ENCODE results near the gene ACR.

ACR gene

GRCh38 chr22:50699001-50699755, 38.8 kb upstream of the ACR start:
- no peak overlapping the region for H3K4me3 ChIP-seq (ENCODE audit: low read length)
- H3K27me3 ChIP-seq (ENCODE audit: control insufficient read depth, insufficient read depth, low read length) = no peaks in the 10 kb centered on the region
- peaks cover 2% of the 10 kb centered on the region for H3K36me3 ChIP-seq (ENCODE audit: control insufficient read depth, insufficient read depth, low read length)
- H3K27ac ChIP-seq (ENCODE audit: low read depth, low read length) = no peak overlapping the region
- H3K4me1 ChIP-seq (ENCODE audit: control insufficient read depth, insufficient read depth, low read length) = peaks cover 8% of the 10 kb centered on the region
- no peak overlapping the region for H3K9ac ChIP-seq (ENCODE audit: low read length)

- peaks cover 2% of the 10 kb centered on the region for H3K36me3 ChIP-seq (ENCODE audit: control insufficient read depth, insufficient read depth, low read length)
- H3K27ac ChIP-seq (ENCODE audit: low read depth, low read length) = no peak overlapping the region
- H3K9ac ChIP-seq (ENCODE audit: low read length) = no peak overlapping the region
- H3K4me1 ChIP-seq (ENCODE audit: control insufficient read depth, insufficient read depth, low read length) = peaks cover 8% of the 10 kb centered on the region
- no peaks in the 10 kb centered on the region for H3K27me3 ChIP-seq (ENCODE audit: control insufficient read depth, insufficient read depth, low read length)
- H3K4me3 ChIP-seq (ENCODE audit: low read length) = no peak overlapping the region
Measured at GRCh38 chr22:50699756-50700386, 38.1 kb upstream of the ACR start.

- H3K9ac ChIP-seq (ENCODE audit: low read length) = no peak overlapping the region
- H3K27ac ChIP-seq (ENCODE audit: low read depth, low read length) = no peak overlapping the region
- H3K36me3 ChIP-seq (ENCODE audit: control insufficient read depth, insufficient read depth, low read length) = peaks cover 2% of the 10 kb centered on the region
Measured at GRCh38 chr22:50700387-50701075, 37.5 kb upstream of the ACR start.

GRCh38 chr22:50701076-50701419, 37.0 kb upstream of the ACR start:
- no peaks in the 10 kb centered on the region for H3K27me3 ChIP-seq (ENCODE audit: control insufficient read depth, insufficient read depth, low read length)
- no peak overlapping the region for H3K9ac ChIP-seq (ENCODE audit: low read length)
- peaks cover 8% of the 10 kb centered on the region for H3K4me1 ChIP-seq (ENCODE audit: control insufficient read depth, insufficient read depth, low read length)
- H3K27ac ChIP-seq (ENCODE audit: low read depth, low read length) = no peak overlapping the region
- H3K36me3 ChIP-seq (ENCODE audit: control insufficient read depth, insufficient read depth, low read length) = peaks cover 2% of the 10 kb centered on the region
- no peak overlapping the region for H3K4me3 ChIP-seq (ENCODE audit: low read length)

More at GRCh38 chr22:50700387-50701075, 37.5 kb upstream of the ACR start:
- Histone ChIP-seq H3K4me1 (ENCODE audit: control insufficient read depth, insufficient read depth, low read length) (peaks cover 8% of the 10 kb centered on the region), H3K4me3 (ENCODE audit: low read length) (no peak overlapping the region), H3K27me3 (ENCODE audit: control insufficient read depth, insufficient read depth, low read length) (no peaks in the 10 kb centered on the region)

GRCh38 chr22:50701428-50702154, 36.4 kb upstream of the ACR start:
- Histone ChIP-seq H3K9ac (ENCODE audit: low read length) (no peak overlapping the region), H3K4me1 (ENCODE audit: control insufficient read depth, insufficient read depth, low read length) (peaks cover 7% of the 10 kb centered on the region), H3K36me3 (ENCODE audit: control insufficient read depth, insufficient read depth, low read length) (peaks cover 2% of the 10 kb centered on the region), H3K4me3 (ENCODE audit: low read length) (no peak overlapping the region), H3K27ac (ENCODE audit: low read depth, low read length) (no peak overlapping the region), H3K27me3 (ENCODE audit: control insufficient read depth, insufficient read depth, low read length) (no peaks in the 10 kb centered on the region)

GRCh38 chr22:50702261-50702671, 35.7 kb upstream of the ACR start:
- Histone ChIP-seq H3K9ac (ENCODE audit: low read length) (no peak overlapping the region), H3K4me1 (ENCODE audit: control insufficient read depth, insufficient read depth, low read length) (peaks cover 3% of the 10 kb centered on the region), H3K4me3 (ENCODE audit: low read length) (no peak overlapping the region), H3K27me3 (ENCODE audit: control insufficient read depth, insufficient read depth, low read length) (no peaks in the 10 kb centered on the region), H3K36me3 (ENCODE audit: control insufficient read depth, insufficient read depth, low read length) (peaks cover 2% of the 10 kb centered on the region), H3K27ac (ENCODE audit: low read depth, low read length) (no peak overlapping the region)

- H3K4me3 ChIP-seq (ENCODE audit: low read length) = no peak overlapping the region
- H3K27me3 ChIP-seq (ENCODE audit: control insufficient read depth, insufficient read depth, low read length) = no peaks in the 10 kb centered on the region
- H3K27ac ChIP-seq (ENCODE audit: low read depth, low read length) = no peak overlapping the region
- no peak overlapping the region for H3K9ac ChIP-seq (ENCODE audit: low read length)
- H3K36me3 ChIP-seq (ENCODE audit: control insufficient read depth, insufficient read depth, low read length) = peaks cover 2% of the 10 kb centered on the region
- H3K4me1 ChIP-seq (ENCODE audit: control insufficient read depth, insufficient read depth, low read length) = peaks cover under 1% of the 10 kb centered on the region
Measured at GRCh38 chr22:50702821-50703725, 34.9 kb upstream of the ACR start.

GRCh38 chr22:50703726-50704509, 34.1 kb upstream of the ACR start:
- Histone ChIP-seq H3K9ac (ENCODE audit: low read length) (no peak overlapping the region), H3K27ac (ENCODE audit: low read depth, low read length) (no peak overlapping the region), H3K4me3 (ENCODE audit: low read length) (no peak overlapping the region), H3K27me3 (ENCODE audit: control insufficient read depth, insufficient read depth, low read length) (no peaks in the 10 kb centered on the region), H3K36me3 (ENCODE audit: control insufficient read depth, insufficient read depth, low read length) (peaks cover 2% of the 10 kb centered on the region), H3K4me1 (ENCODE audit: control insufficient read depth, insufficient read depth, low read length) (no peaks in the 10 kb centered on the region)

GRCh38 chr22:50704510-50705218, 33.3 kb upstream of the ACR start:
- Histone ChIP-seq H3K27ac (ENCODE audit: low read depth, low read length) (no peak overlapping the region), H3K4me1 (ENCODE audit: control insufficient read depth, insufficient read depth, low read length) (no peaks in the 10 kb centered on the region), H3K9ac (ENCODE audit: low read length) (no peak overlapping the region), H3K27me3 (ENCODE audit: control insufficient read depth, insufficient read depth, low read length) (no peaks in the 10 kb centered on the region), H3K4me3 (ENCODE audit: low read length) (no peak overlapping the region), H3K36me3 (ENCODE audit: control insufficient read depth, insufficient read depth, low read length) (peaks cover 2% of the 10 kb centered on the region)

- H3K27ac ChIP-seq (ENCODE audit: low read depth, low read length) = no peak overlapping the region
- H3K4me3 ChIP-seq (ENCODE audit: low read length) = no peak overlapping the region
- no peaks in the 10 kb centered on the region for H3K4me1 ChIP-seq (ENCODE audit: control insufficient read depth, insufficient read depth, low read length)
- H3K27me3 ChIP-seq (ENCODE audit: control insufficient read depth, insufficient read depth, low read length) = no peaks in the 10 kb centered on the region
- H3K36me3 ChIP-seq (ENCODE audit: control insufficient read depth, insufficient read depth, low read length) = peaks cover 2% of the 10 kb centered on the region
- H3K9ac ChIP-seq (ENCODE audit: low read length) = no peak overlapping the region
Measured at GRCh38 chr22:50705219-50705691, 32.7 kb upstream of the ACR start.
